Keratinocyte (primary cell): ENCODE data around the gene RAB5A. TPM values are rescaled to one million over a fixed set of nuclear protein-coding genes. Genes with fewer than 3 reads are reported as not detected.

Experiments used
- DNase-seq: peaks from one replicate; pipeline ENCODE4 v3.0.0-alpha.2; 2011; ENCODE audit warnings: low read depth, missing footprints, low spot score
- FAIRE-seq: peaks from 2 replicates; lab custom pipeline; 2011; peaks lifted over from hg19 to GRCh38; lab: Jason Lieb, UNC
- H2AFZ ChIP-seq: 2 replicates; pipeline ENCODE4 v1.6.0; 2012; ENCODE audit warnings: low read length, control low read depth, inconsistent platforms; ENCODE audit not compliant: control insufficient read depth
- H3K27ac ChIP-seq: 2 replicates; pipeline ENCODE4 v1.5.1; 2011; ENCODE audit warnings: low read length; ENCODE audit not compliant: control insufficient read depth, insufficient read depth
- H3K27me3 ChIP-seq: 3 replicates; pipeline ENCODE4 v1.6.0; 2011; ENCODE audit warnings: low read length; ENCODE audit not compliant: control insufficient read depth, insufficient read depth; ENCODE audit errors: extremely low read depth
- H3K36me3 ChIP-seq, 2 experiments: 2 replicates in 1 of 2; 3 replicates in 1 of 2; pipeline ENCODE4 v1.5.1; 2011; ENCODE audit warnings: low read length in 2 of 2, mild to moderate bottlenecking in 1 of 2; ENCODE audit not compliant: control insufficient read depth in 2 of 2, insufficient read depth in 2 of 2; ENCODE audit errors: extremely low read depth in 1 of 2
- H3K4me1 ChIP-seq: 3 replicates; pipeline ENCODE4 v1.5.1; 2011; ENCODE audit warnings: low read length; ENCODE audit not compliant: control insufficient read depth, insufficient read depth; ENCODE audit errors: extremely low read depth
- H3K4me2 ChIP-seq: 3 replicates; pipeline ENCODE4 v1.6.0; 2011; ENCODE audit warnings: low read depth, low read length; ENCODE audit not compliant: control insufficient read depth, insufficient read depth; ENCODE audit errors: extremely low read depth
- H3K4me3 ChIP-seq, 3 experiments: fragments of 200-600 bp in 1 of 3; sonication (generic) in 1 of 3; 2 replicates in 2 of 3; 3 replicates in 1 of 3; pipeline ENCODE4 v1.5.1; 2011 to 2016; ENCODE audit warnings: low read length in 3 of 3, mild to moderate bottlenecking in 3 of 3, control low read depth in 2 of 3, inconsistent platforms in 1 of 3, low read depth in 1 of 3, mixed read lengths in 1 of 3, mixed run types in 1 of 3, moderate library complexity in 1 of 3; ENCODE audit not compliant: control insufficient read depth in 2 of 3, insufficient read depth in 2 of 3; ENCODE audit errors: extremely low read depth in 1 of 3
- H3K79me2 ChIP-seq: 2 replicates; pipeline ENCODE4 v1.6.0; 2012; ENCODE audit warnings: low read length; ENCODE audit not compliant: control insufficient read depth, insufficient read depth
- H3K9ac ChIP-seq: 3 replicates; pipeline ENCODE4 v1.6.0; 2011; ENCODE audit warnings: low read length; ENCODE audit not compliant: control insufficient read depth, insufficient read depth; ENCODE audit errors: extremely low read depth
- H3K9me1 ChIP-seq: 3 replicates; pipeline ENCODE4 v1.6.0; 2011; ENCODE audit warnings: low read length; ENCODE audit not compliant: control insufficient read depth, insufficient read depth; ENCODE audit errors: extremely low read depth
- H3K9me3 ChIP-seq: 2 replicates; pipeline ENCODE4 v1.5.1; 2012; ENCODE audit warnings: low read depth, low read length; ENCODE audit not compliant: control insufficient read depth
- H4K20me1 ChIP-seq: 3 replicates; pipeline ENCODE4 v1.6.0; 2011; ENCODE audit warnings: low read length; ENCODE audit not compliant: control insufficient read depth, insufficient read depth; ENCODE audit errors: extremely low read depth
- EZH2 ChIP-seq: IDR thresholded peaks from one replicate; pipeline ENCODE4 v1.6.1; 2012; ENCODE audit warnings: inconsistent platforms, mild to moderate bottlenecking, low read length, moderate library complexity
- dilution Hi-C: fragments of 300-500 bp; cut with MboI; formaldehyde crosslinking; loops from one replicate; pipeline ENCODE4 v1.7.0; 2020; ENCODE audit warnings: low sequenced_read_pairs; ENCODE audit not compliant: extremely low pct_ligation_motif_present
- polyA plus RNA-seq, 5 experiments: library from polyadenylated mRNA; depleted of rRNA in 3 of 5; stranded (reverse) in 3 of 5; stranded (forward) in 1 of 5; unstranded in 1 of 5; fragments of >200 nt; gene quantifications; 1 replicate in 1 of 5; 2 replicates in 3 of 5; 3 replicates in 1 of 5; pipeline versions ENCODE4 v1.2.1 to v1.2.3, GENCODE V29; 2011 to 2012; ENCODE audit warnings: missing spikeins in 2 of 5, low read depth in 1 of 5, low replicate concordance in 1 of 5
- TF ChIP-seq, protein P1 (sequence below), 3 experiments: IDR thresholded peaks in 1 of 3; conservative IDR thresholded peaks in 1 of 3; optimal IDR thresholded peaks in 1 of 3; 2 replicates in 2 of 3; 3 replicates in 1 of 3; pipeline versions ENCODE3 to v1.5.1; 2011; ENCODE audit warnings: low read length in 3 of 3, mild to moderate bottlenecking in 3 of 3, moderate library complexity in 2 of 3, control low read depth in 1 of 3, inconsistent platforms in 1 of 3; ENCODE audit not compliant: insufficient read depth in 2 of 3; ENCODE audit errors: extremely low read depth in 1 of 3

The RAB5A gene
- polyA plus RNA-seq, 1 donor (not counting 4 experiments of a cell fraction or from before 2014, with no cell fraction given), result 60.5 TPM

DNA sequence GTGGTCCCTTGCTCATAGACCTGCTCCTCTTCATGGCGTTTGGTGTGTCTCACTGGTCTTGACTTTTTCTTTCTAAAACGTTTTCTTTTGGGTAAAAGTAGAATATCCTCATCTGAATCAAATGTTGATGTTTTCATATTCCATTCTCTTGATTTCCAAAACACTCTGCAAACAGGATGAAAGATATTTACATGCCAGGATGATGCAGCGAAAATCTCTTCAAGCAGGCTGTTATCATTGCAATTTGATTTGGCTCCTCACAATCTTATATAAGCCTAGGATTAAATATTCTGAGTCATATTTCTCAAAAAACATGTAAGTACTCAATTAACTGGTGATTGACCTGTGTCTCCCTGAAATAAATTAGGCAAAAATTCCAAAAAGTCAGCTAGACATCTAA lies 55.0 kb downstream of the RAB5A start:
- Histone ChIP-seq H3K4me3 (no peak overlapping the region), H3K9me1 (no peaks in the 10 kb centered on the region), H3K4me2 (no peak overlapping the region), H2AFZ (no peak overlapping the region), H3K4me1 (no peaks in the 10 kb centered on the region), H3K9me3 (no peaks in the 10 kb centered on the region), H3K27ac (no peak overlapping the region), H4K20me1 (no peaks in the 10 kb centered on the region), H3K9ac (no peak overlapping the region), H3K79me2 (no peaks in the 10 kb centered on the region), H3K36me3 (no peaks in the 10 kb centered on the region), H3K27me3 (no peaks in the 10 kb centered on the region)
- dilution Hi-C loops, result no loop called here
- FAIRE-seq (no peak), DNase-seq (no peak)
- TF ChIP-seq, protein P1, sequence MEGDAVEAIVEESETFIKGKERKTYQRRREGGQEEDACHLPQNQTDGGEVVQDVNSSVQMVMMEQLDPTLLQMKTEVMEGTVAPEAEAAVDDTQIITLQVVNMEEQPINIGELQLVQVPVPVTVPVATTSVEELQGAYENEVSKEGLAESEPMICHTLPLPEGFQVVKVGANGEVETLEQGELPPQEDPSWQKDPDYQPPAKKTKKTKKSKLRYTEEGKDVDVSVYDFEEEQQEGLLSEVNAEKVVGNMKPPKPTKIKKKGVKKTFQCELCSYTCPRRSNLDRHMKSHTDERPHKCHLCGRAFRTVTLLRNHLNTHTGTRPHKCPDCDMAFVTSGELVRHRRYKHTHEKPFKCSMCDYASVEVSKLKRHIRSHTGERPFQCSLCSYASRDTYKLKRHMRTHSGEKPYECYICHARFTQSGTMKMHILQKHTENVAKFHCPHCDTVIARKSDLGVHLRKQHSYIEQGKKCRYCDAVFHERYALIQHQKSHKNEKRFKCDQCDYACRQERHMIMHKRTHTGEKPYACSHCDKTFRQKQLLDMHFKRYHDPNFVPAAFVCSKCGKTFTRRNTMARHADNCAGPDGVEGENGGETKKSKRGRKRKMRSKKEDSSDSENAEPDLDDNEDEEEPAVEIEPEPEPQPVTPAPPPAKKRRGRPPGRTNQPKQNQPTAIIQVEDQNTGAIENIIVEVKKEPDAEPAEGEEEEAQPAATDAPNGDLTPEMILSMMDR (optimal IDR thresholded peaks at IDR 0.05 in 1 of 3, IDR thresholded peaks at IDR 0.05 in 1 of 3, conservative IDR thresholded peaks at IDR 0.05 in 1 of 3; ENCODE audit: extremely low read depth in 1 of 3, insufficient read depth in 2 of 3, low read length in 3 of 3), result no peak
- TF ChIP-seq EZH2, result no peak

DNA sequence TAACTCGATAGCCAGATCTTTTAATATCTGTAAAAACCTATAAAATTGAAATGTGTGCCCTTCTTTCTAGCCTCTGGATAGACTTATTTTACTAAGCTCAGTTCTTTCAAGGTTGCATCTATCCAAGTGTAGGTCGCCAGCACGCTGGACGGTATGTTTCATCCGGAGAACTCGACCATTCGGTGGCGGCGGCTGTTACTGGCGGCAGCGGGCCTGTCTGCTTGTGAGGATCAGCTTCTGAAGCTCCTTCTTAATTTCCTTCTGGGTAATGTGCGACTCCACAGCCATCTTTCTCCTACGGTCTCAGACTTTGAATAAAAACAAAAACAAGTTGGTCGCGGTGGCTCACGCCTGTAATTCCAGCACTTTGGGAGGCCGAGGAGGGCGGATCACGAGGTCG lies 61.1 kb downstream of the RAB5A start:
- Histone ChIP-seq H2AFZ (no peak overlapping the region), H3K9me1 (no peaks in the 10 kb centered on the region), H3K9me3 (no peaks in the 10 kb centered on the region), H3K36me3 (no peaks in the 10 kb centered on the region), H3K27ac (no peak overlapping the region), H3K9ac (no peak overlapping the region), H3K27me3 (no peaks in the 10 kb centered on the region), H4K20me1 (no peaks in the 10 kb centered on the region), H3K4me2 (no peak overlapping the region), H3K4me3 (no peak overlapping the region), H3K79me2 (no peaks in the 10 kb centered on the region), H3K4me1 (no peaks in the 10 kb centered on the region)
- no peak for TF ChIP-seq EZH2
- TF ChIP-seq, protein P1 (optimal IDR thresholded peaks at IDR 0.05 in 1 of 3, IDR thresholded peaks at IDR 0.05 in 1 of 3, conservative IDR thresholded peaks at IDR 0.05 in 1 of 3; ENCODE audit: extremely low read depth in 1 of 3, insufficient read depth in 2 of 3, low read length in 3 of 3), result no peak
- dilution Hi-C loops, result no loop called here
- no peak for DNase-seq
- no peak for FAIRE-seq
